DOHH2 (cell line): ENCODE measurements around the gene LSM2.

Experiments used
- EZH2phosphoT487 ChIP-seq: fragments of 200-600 bp; sonication (generic); IDR thresholded peaks from 2 replicates; pipeline ENCODE4 v1.6.1; 2017; ENCODE audit warnings: borderline replicate concordance, mild to moderate bottlenecking, antibody characterized with exemption, low read length, moderate library complexity, mixed read lengths
- TF ChIP-seq, protein P1 (sequence below): fragments of 200-600 bp; sonication (generic); IDR thresholded peaks from one replicate; pipeline ENCODE4 v1.5.1; 2014; ENCODE audit warnings: antibody characterized with exemption, mild to moderate bottlenecking, low read depth, low read length; ENCODE audit not compliant: poor library complexity, severe bottlenecking

GRCh38 chr6:31778193-31778592 lies 28.6 kb downstream of the LSM2 start:
- TF ChIP-seq, protein P1, sequence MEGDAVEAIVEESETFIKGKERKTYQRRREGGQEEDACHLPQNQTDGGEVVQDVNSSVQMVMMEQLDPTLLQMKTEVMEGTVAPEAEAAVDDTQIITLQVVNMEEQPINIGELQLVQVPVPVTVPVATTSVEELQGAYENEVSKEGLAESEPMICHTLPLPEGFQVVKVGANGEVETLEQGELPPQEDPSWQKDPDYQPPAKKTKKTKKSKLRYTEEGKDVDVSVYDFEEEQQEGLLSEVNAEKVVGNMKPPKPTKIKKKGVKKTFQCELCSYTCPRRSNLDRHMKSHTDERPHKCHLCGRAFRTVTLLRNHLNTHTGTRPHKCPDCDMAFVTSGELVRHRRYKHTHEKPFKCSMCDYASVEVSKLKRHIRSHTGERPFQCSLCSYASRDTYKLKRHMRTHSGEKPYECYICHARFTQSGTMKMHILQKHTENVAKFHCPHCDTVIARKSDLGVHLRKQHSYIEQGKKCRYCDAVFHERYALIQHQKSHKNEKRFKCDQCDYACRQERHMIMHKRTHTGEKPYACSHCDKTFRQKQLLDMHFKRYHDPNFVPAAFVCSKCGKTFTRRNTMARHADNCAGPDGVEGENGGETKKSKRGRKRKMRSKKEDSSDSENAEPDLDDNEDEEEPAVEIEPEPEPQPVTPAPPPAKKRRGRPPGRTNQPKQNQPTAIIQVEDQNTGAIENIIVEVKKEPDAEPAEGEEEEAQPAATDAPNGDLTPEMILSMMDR: no peak
- no peak for TF ChIP-seq EZH2phosphoT487
